ENCODE measurements around the gene ARHGEF28.
A peak's percentile ranks its signal among the peaks of the same experiment; 100 is the strongest.

The ARHGEF28 gene

GRCh38 chr5:73922875-73923557 is 297.0 kb downstream of the ARHGEF28 start:
- in situ Hi-C loops (cut with MboI; ENCODE audit: low pct_unique_long_range_greater_than_20kb, low sequenced_read_pairs): no loop called here
- no peak for DNase-seq

- DNase-seq: no peak
- in situ Hi-C loops (cut with MboI; ENCODE audit: low pct_unique_long_range_greater_than_20kb, low sequenced_read_pairs): no loop called here
These were observed 302.6 kb downstream of the ARHGEF28 start for GRCh38 chr5:73928476-73929070.

- DNase-seq: no peak
- in situ Hi-C loops (cut with MboI; ENCODE audit: low pct_unique_long_range_greater_than_20kb, low sequenced_read_pairs): no loop called here
These were observed 309.7 kb downstream of the ARHGEF28 start for GRCh38 chr5:73935719-73936118.

- DNase-seq: no peak
These were observed 312.4 kb downstream of the ARHGEF28 start for GRCh38 chr5:73938280-73938937.

GRCh38 chr5:73938938-73939320 is 312.9 kb downstream of the ARHGEF28 start:
- in situ Hi-C loops (cut with MboI; ENCODE audit: low pct_unique_long_range_greater_than_20kb, low sequenced_read_pairs): no loop called here
- DNase-seq: no peak

More at GRCh38 chr5:73938280-73938937, 312.4 kb downstream of the ARHGEF28 start:
- in situ Hi-C loops (cut with MboI; ENCODE audit: low pct_unique_long_range_greater_than_20kb, low sequenced_read_pairs): no loop called here

- no peak for DNase-seq
- in situ Hi-C loops (cut with MboI; ENCODE audit: low pct_unique_long_range_greater_than_20kb, low sequenced_read_pairs): no loop called here
These were observed 313.6 kb downstream of the ARHGEF28 start for GRCh38 chr5:73939557-73939956.

GRCh38 chr5:73940026-73940425 is 314.0 kb downstream of the ARHGEF28 start:
- in situ Hi-C loops (cut with MboI; ENCODE audit: low pct_unique_long_range_greater_than_20kb, low sequenced_read_pairs): no loop called here
- no peak for DNase-seq

- DNase-seq: no peak
- in situ Hi-C loops (cut with MboI; ENCODE audit: low pct_unique_long_range_greater_than_20kb, low sequenced_read_pairs): no loop called here
These were observed 314.8 kb downstream of the ARHGEF28 start for GRCh38 chr5:73940801-73941200.

- DNase-seq: no peak
- in situ Hi-C loops (cut with MboI; ENCODE audit: low pct_unique_long_range_greater_than_20kb, low sequenced_read_pairs): no loop called here
These were observed 316.8 kb downstream of the ARHGEF28 start for GRCh38 chr5:73942783-73943182.

GRCh38 chr5:73943397-73943796 is 317.4 kb downstream of the ARHGEF28 start:
- no peak for DNase-seq
- in situ Hi-C loops (cut with MboI; ENCODE audit: low pct_unique_long_range_greater_than_20kb, low sequenced_read_pairs): no loop called here

GRCh38 chr5:73944581-73944980 is 318.6 kb downstream of the ARHGEF28 start:
- in situ Hi-C loops (cut with MboI; ENCODE audit: low pct_unique_long_range_greater_than_20kb, low sequenced_read_pairs): no loop called here
- no peak for DNase-seq

- DNase-seq: peak; percentile 1
- in situ Hi-C loops (cut with MboI; ENCODE audit: low pct_unique_long_range_greater_than_20kb, low sequenced_read_pairs): no loop called here
These were observed 319.5 kb downstream of the ARHGEF28 start for GRCh38 chr5:73945505-73945904.

- in situ Hi-C loops (cut with MboI; ENCODE audit: low pct_unique_long_range_greater_than_20kb, low sequenced_read_pairs): no loop called here
- DNase-seq: no peak
These were observed 320.3 kb downstream of the ARHGEF28 start for GRCh38 chr5:73946278-73946677.

GRCh38 chr5:73946919-73947602 is 321.1 kb downstream of the ARHGEF28 start:
- in situ Hi-C loops (cut with MboI; ENCODE audit: low pct_unique_long_range_greater_than_20kb, low sequenced_read_pairs): no loop called here
- no peak for DNase-seq

- in situ Hi-C loops (cut with MboI; ENCODE audit: low pct_unique_long_range_greater_than_20kb, low sequenced_read_pairs): no loop called here
- DNase-seq: no peak
These were observed 322.1 kb downstream of the ARHGEF28 start for GRCh38 chr5:73947906-73948640.

- DNase-seq: no peak
These were observed 322.7 kb downstream of the ARHGEF28 start for GRCh38 chr5:73948720-73949119.

GRCh38 chr5:73950441-73950873 is 324.5 kb downstream of the ARHGEF28 start:
- DNase-seq: no peak
- in situ Hi-C loops (cut with MboI; ENCODE audit: low pct_unique_long_range_greater_than_20kb, low sequenced_read_pairs): no loop called here

More at GRCh38 chr5:73948720-73949119, 322.7 kb downstream of the ARHGEF28 start:
- in situ Hi-C loops (cut with MboI; ENCODE audit: low pct_unique_long_range_greater_than_20kb, low sequenced_read_pairs): no loop called here

- in situ Hi-C loops (cut with MboI; ENCODE audit: low pct_unique_long_range_greater_than_20kb, low sequenced_read_pairs): no loop called here
These were observed 325.0 kb downstream of the ARHGEF28 start for GRCh38 chr5:73950912-73951430.

GRCh38 chr5:73952872-73953271 is 326.9 kb downstream of the ARHGEF28 start:
- DNase-seq: no peak
- in situ Hi-C loops (cut with MboI; ENCODE audit: low pct_unique_long_range_greater_than_20kb, low sequenced_read_pairs): no loop called here

More at GRCh38 chr5:73950912-73951430, 325.0 kb downstream of the ARHGEF28 start:
- no peak for DNase-seq

Measured in KBM-7 (cell line).